Putamen (tissue), 1 donor: ENCODE results near the gene POP5.

Source experiments
- DNase-seq: peaks from one replicate; pipeline ENCODE4 v3.0.0-alpha.2; 2016; ENCODE audit warnings: low spot score

POP5 gene

GRCh38 chr12:120588948-120589930 lies 8.0 kb upstream of the POP5 start:
- no peak for DNase-seq

DNA sequence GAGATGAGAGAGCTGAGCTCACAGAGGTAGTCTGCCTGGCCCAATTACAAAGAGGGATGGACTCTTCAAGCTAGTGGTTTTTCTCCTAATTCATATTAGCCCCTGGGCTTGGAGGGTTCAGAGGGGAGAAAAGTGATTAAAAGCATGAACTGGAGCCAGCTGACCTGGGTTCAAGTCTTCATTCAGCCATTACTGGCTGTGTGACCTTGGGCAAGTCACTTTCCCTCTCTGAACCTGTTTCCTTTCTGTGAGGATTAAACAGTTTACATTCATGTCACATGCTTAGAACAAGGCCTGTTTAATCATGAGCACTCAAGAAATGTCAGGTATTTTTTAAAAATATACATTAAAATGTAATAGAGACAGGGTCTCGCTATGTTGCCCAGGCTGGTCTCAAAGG lies 7.2 kb upstream of the POP5 start:
- no peak for DNase-seq

GRCh38 chr12:120586860-120587259 lies 5.7 kb upstream of the POP5 start:
- DNase-seq: no peak

DNA sequence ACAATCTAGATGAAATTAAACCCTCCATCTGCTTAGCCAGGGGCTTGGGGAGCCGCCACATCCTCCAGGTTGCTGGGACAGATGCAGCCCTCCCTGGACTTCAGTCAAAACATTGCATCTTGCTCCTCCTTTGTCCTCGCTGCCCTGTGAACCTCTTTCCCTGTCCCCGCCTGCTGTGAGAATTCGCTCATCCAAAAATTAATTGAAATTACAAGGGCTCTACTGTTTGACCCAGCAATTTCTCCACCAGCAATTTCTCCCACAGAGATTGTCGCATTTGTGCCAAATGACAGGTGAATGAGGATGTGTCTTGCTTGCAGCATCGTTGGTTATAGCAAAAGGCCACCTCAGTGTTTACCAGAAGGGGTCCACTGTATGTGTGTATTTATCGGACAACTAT lies 5.0 kb upstream of the POP5 start:
- no peak for DNase-seq

- peak; percentile 45 for DNase-seq
These were observed 3.3 kb upstream of the POP5 start for GRCh38 chr12:120584343-120585149.

- peak; percentile 73 for DNase-seq
These were observed 2.4 kb upstream of the POP5 start for GRCh38 chr12:120583478-120584030.

GRCh38 chr12:120581998-120582397 lies 796 bp upstream of the POP5 start:
- no peak for DNase-seq

DNA sequence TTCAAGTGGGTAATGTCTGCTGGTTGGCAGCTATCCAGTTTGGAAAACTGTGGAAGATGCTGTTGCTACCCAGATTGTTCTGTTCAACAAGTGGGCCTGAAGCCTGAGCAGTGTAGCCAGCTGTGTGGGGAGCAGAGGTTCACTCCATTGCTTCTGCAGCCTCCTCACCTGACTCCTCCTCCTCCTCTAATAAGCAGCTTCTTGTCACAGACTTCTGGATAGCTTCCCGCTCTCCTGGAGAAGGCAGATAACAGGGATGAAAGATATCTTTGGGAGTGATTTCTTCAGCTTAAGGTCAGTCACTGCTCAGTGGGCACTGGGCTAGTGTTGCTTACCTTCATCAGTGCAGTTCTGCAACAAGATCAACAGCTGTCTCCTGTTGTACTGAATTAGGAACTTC lies 2.0 kb downstream of the POP5 start:
- no peak for DNase-seq

- no peak for DNase-seq
These were observed 7.1 kb downstream of the POP5 start for GRCh38 chr12:120574106-120574505.

DNA sequence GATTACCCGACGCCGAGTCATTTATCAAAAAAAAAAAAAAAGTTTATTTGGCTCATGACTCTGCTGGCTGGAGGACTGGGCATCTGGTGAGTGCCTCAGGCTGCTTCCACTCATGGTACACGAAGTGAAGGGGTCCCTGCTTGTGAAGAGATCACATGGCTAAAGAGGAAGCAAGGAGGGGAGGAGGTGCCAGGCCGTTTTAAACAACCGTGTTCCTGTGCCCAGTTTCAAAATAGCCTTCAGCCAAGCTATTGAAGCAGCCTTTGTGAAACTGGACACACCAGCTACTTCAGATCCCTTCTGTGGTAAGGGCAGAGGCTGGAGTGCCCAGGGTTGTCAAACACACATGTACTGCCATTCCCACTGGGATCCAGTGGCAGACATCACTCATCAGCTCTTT lies 7.6 kb downstream of the POP5 start:
- no peak for DNase-seq

GRCh38 chr12:120571299-120571698 lies 9.9 kb downstream of the POP5 start:
- DNase-seq: no peak

- no peak for DNase-seq
These were observed 17.7 kb downstream of the POP5 start for GRCh38 chr12:120563495-120563894.

GRCh38 chr12:120562906-120563305 lies 18.3 kb downstream of the POP5 start:
- no peak for DNase-seq

- no peak for DNase-seq
These were observed 23.6 kb downstream of the POP5 start for GRCh38 chr12:120557589-120557988.

DNA sequence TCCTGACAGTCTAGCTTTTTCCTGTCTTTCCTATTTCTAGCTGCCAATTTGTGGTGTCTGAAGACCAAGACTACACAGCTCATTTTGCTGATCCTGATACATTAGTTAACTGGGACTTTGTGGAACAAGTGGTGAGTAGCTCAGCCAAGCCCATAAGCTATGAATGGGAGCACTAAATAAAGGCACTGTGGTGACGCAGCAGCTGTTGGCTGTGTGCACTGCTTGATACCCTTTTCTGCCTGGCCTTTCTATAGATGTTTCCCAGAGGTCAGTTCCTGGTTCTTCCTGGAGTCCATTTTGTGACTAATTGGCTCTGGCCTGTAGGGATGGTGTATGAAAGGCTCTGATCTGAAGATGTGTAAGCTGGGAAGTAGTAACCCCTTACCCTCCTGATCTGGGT lies 26.5 kb downstream of the POP5 start:
- DNase-seq: no peak

GRCh38 chr12:120546050-120546386 lies 35.2 kb downstream of the POP5 start:
- DNase-seq: no peak

DNA sequence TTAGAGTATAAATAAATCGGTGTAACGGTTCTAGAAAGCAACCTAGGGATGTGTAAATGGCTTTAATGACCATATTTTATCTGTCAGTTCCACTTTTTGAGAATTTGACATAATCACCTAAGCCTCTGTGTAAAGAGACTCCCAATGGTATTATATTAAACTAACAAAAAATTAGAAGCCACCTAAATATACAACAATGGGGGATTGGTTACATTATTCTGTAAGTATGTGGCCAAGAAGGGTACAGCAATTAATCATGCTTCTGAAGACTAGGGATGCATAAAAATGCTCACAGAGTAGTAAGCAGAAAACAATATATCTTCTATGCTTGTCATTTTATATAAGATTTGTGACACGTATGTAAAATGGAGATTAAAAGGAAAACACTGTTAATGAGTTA lies 36.5 kb downstream of the POP5 start:
- DNase-seq: no peak

- no peak for DNase-seq
These were observed 39.0 kb downstream of the POP5 start for GRCh38 chr12:120542166-120542565.

DNA sequence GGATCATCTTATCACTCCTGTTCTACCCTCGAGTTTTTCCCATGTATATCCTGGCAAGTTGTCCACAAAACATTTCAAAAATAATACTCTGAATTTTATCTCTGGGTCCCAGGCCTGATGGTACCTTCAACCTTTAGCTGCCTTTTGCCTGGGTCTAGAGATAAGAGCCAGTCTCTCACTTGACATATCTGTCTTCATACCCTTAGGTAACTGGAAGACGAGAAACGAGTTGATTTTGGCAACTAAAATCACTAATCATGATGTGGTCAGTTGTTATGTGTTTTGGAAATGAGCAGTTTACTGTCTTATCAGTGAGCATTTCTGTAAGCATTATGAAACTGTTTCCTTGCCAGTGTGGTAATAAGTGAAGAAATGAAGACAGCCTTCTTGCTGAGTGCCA lies 40.8 kb downstream of the POP5 start:
- DNase-seq: no peak

DNA sequence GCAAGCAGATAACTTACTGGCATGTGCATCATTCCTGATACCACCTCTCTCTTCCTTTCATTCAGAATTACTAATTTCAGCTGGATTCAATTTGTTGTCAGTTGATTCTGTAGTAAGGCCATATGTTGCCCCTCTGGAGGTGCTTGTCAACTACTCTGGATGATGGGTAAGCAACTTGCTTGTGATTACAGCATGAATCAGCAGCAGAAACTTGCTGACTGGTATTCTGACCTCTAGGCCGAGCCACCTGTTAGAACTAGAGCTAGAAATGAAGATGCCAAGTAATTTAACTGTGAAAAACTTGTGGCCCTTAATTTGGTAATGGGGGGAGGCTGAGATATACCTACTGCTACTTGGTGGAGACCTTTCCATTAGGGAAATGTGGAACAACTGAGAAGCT lies 41.9 kb downstream of the POP5 start:
- no peak for DNase-seq

DNA sequence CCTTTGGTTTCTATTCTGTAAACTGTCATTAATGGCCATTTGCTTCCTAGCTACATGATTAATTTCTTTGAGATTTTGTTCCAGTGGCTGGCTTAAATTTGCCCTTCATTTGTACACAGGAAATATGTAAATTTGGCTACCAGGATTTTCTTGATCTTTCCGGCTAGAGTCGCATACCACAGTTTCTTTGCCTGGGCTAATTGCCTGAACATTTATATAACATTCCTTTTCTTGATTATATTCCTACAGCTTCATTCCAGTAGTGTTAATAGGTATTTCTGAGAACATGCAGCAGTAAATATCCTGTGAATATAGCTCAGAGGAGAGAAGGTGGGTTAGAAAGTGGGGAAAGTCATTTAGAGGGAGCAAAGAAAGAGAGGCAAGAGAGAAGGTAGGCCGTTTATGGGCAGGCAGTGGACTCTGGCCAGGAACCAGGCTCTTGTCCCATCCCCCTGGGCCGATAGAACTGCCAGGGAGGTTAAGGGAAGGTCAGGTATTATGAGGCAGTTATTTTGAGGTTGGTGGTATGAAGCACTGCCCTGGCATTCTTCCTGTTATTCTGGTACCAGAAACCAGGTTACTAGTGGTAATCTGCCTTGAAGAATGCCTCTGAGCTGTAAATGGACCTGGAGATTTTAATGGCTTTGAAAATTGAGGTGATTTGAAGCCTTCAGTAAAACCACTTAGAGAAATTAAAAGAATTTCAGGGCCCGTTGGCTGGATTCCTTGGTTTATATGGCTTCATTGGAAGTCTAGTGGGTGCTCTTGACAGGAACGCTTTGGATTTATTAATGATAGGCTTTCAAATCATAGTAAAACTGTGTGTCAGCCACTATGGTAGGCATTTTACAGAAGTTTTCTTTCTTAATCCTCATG lies 42.7 kb downstream of the POP5 start:
- DNase-seq: no peak

GRCh38 chr12:120537856-120538220 lies 43.4 kb downstream of the POP5 start:
- no peak for DNase-seq
